OCI-LY3 (cell line): ENCODE data around the gene DEAF1.

Experiments used
- H2AFZ ChIP-seq: fragments of 200-600, 300-600 bp; shearing (Covaris generic); 2 replicates; pipeline ENCODE4 v1.6.0; 2014; ENCODE audit warnings: antibody characterized with exemption, low read depth, low read length
- H3K27ac ChIP-seq: fragments of 200-600, 300-600 bp; sonication (generic); 2 replicates; pipeline ENCODE4 v1.5.1; 2014; ENCODE audit warnings: mild to moderate bottlenecking, low read length, moderate library complexity, mixed read lengths
- H3K27me3 ChIP-seq: fragments of 200-600, 300-600 bp; sonication (generic); 2 replicates; pipeline ENCODE4 v1.6.1; 2014; ENCODE audit warnings: low read depth, low read length, mixed read lengths
- H3K36me3 ChIP-seq: fragments of 200-600, 300-600 bp; sonication (generic); replicated peaks from 2 replicates; pipeline ENCODE3; 2014; ENCODE audit warnings: low read depth, low read length, mixed read lengths
- H3K4me1 ChIP-seq: fragments of 300-600, 200-600 bp; sonication (generic); 2 replicates; pipeline ENCODE4 v1.6.1; 2014; ENCODE audit warnings: low read length, mixed read lengths
- H3K4me2 ChIP-seq: fragments of 200-600, 300-600 bp; sonication (generic); 2 replicates; pipeline ENCODE4 v1.6.1; 2014; ENCODE audit warnings: low read length, mixed read lengths
- H3K4me3 ChIP-seq: fragments of 300-600, 200-600 bp; sonication (generic); 2 replicates; pipeline ENCODE4 v1.5.1; 2014; ENCODE audit warnings: antibody characterized with exemption, mild to moderate bottlenecking, low read length, moderate library complexity
- H3K79me2 ChIP-seq: fragments of 300-600, 200-600 bp; shearing (Covaris generic); 2 replicates; pipeline ENCODE4 v1.6.1; 2014; ENCODE audit warnings: mild to moderate bottlenecking, low read length, mixed read lengths
- H3K9ac ChIP-seq: fragments of 300-600, 200-600 bp; shearing (Covaris generic); 2 replicates; pipeline ENCODE4 v1.6.0; 2014; ENCODE audit warnings: mild to moderate bottlenecking, low read length, moderate library complexity
- H3K9me3 ChIP-seq: fragments of 200-600, 300-600 bp; shearing (Covaris generic); 2 replicates; pipeline ENCODE4 v1.6.1; 2014; ENCODE audit warnings: low read length, mixed read lengths; ENCODE audit not compliant: insufficient read depth
- H4K20me1 ChIP-seq: fragments of 200-600, 300-600 bp; sonication (generic); 2 replicates; pipeline ENCODE4 v1.6.1; 2016; ENCODE audit warnings: low read length, mixed read lengths; ENCODE audit not compliant: insufficient read depth
- CTCF ChIP-seq: fragments of 200-600, 300-600 bp; sonication (generic); IDR thresholded peaks from 2 replicates; pipeline ENCODE4 v1.5.1; 2014; ENCODE audit warnings: antibody characterized with exemption, low read length, low read depth
- EZH2phosphoT487 ChIP-seq: fragments of 200-600 bp; shearing (Covaris generic); IDR thresholded peaks from 2 replicates; pipeline ENCODE4 v1.6.1; 2018; ENCODE audit warnings: antibody characterized with exemption, mixed run types, low read depth

Gene DEAF1

DNA sequence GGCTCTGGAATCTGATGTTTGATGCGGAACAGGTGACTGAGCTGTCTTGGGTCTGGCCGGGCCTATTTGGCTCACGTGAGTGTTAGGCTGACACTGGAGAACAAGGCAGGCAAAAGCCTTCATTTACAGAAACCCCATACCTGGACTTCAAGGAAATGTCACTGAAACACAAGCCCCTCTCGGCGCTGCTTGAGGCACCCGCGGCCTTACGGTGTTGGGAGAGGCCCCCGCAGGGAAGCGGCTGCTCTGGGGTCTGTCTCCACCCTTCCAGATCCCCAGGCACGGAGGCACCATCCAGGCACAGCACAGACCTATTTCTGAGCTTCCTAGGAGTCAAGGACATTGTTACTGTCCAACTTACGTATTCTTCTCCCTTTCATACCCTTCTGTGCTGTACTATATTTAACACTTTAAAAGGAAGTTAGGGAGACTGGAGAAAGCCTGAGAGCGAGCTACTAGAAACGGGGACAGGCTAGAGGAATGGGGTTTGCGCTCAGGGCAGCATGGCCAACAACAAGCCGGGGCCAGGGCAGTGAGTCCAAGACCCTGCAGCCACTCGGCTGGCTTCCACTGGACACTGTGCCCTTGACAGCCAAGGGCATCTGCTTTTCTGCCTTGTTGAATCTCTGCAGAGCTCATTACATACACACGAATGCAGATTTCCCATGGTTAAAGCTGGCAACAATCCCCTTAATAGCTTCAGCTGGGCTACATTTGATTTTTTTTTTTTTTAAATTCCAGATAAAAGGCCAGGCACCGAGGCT, 34.2 kb downstream of the DEAF1 start:
- Histone ChIP-seq H2AFZ (no peak overlapping the region), H3K4me1 (no peaks in the 10 kb centered on the region), H3K36me3 (peaks cover 5% of the 10 kb centered on the region), H3K4me2 (no peak overlapping the region), H3K9ac (no peak overlapping the region), H3K79me2 (no peaks in the 10 kb centered on the region; the same call in 1 of the 2 replicates), H3K27me3 (no peaks in the 10 kb centered on the region), H3K4me3 (no peak overlapping the region), H3K27ac (no peak overlapping the region), H3K9me3 (no peaks in the 10 kb centered on the region), H4K20me1 (no peaks in the 10 kb centered on the region; the same call in 1 of the 2 replicates)
- no peak for TF ChIP-seq CTCF
- no peak for TF ChIP-seq EZH2phosphoT487

DNA sequence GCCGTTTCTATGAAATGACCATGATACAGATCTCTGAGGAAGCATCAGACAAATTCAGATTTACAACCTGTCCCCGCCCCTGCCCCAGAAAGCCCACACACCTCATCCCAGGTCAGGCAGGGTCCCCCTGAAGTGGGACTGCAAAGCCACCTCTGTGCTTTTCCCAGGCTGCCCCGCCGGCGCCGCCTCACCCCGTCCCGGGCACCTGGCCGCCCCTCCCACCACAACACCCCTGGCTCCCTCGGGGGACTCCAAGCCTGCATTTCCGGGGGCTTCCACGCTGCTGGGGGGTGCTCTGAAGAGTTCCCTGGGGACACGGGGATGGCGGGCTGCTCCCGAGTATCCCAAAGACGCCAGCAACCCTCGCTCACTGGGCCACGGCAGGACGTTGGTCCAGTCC, 34.7 kb downstream of the DEAF1 start:
- Histone ChIP-seq H3K4me2 (no peak overlapping the region), H3K36me3 (peaks cover 7% of the 10 kb centered on the region), H4K20me1 (no peaks in the 10 kb centered on the region; the same call in 1 of the 2 replicates)

DNA sequence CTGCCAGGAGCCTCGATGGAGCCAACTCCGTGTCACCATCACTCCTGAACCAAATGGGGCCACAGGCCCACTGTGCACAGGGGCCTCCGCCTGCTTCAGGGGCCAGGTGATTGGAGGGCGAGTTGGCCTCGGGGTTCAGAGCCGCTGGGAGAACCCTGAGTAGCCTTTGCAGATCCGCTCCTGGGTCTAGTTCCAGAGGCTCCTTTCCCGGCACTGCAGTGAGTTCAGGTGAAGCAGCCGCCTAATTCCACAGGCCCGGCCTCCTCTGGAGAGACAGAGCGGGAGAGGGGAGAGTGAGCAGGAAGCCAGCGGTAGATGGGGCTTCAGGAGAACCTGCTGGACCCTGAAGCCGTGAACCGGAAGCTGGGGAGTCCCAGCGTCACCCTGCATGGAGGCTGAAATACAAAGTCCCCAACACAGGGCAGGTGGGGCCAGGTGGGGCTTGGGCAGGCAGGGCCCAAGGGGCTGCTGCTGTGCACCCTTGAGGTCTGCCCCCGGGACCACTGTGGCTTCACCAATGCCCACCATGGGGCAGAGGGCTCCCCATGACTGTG, 35.4 kb downstream of the DEAF1 start:
- H3K27ac ChIP-seq, result no peak overlapping the region

More for the DNA sequence above, 34.7 kb downstream of the DEAF1 start:
- Histone ChIP-seq H3K27ac (no peak overlapping the region), H3K9ac (no peak overlapping the region), H2AFZ (no peak overlapping the region), H3K79me2 (no peaks in the 10 kb centered on the region; the same call in 1 of the 2 replicates), H3K4me1 (no peaks in the 10 kb centered on the region), H3K4me3 (no peak overlapping the region), H3K27me3 (no peaks in the 10 kb centered on the region), H3K9me3 (no peaks in the 10 kb centered on the region)
- TF ChIP-seq CTCF, result no peak
- TF ChIP-seq EZH2phosphoT487, result no peak

More for the DNA sequence above, 35.4 kb downstream of the DEAF1 start:
- H3K4me2 ChIP-seq, result no peak overlapping the region
- H3K27me3 ChIP-seq, result no peaks in the 10 kb centered on the region
- H3K9me3 ChIP-seq, result no peaks in the 10 kb centered on the region
- H3K4me3 ChIP-seq, result no peak overlapping the region
- H3K36me3 ChIP-seq, result peaks cover 11% of the 10 kb centered on the region
- no peaks in the 10 kb centered on the region; the same call in 1 of the 2 replicates for H4K20me1 ChIP-seq
- no peak overlapping the region for H3K9ac ChIP-seq
- H2AFZ ChIP-seq, result no peak overlapping the region
- H3K79me2 ChIP-seq, result no peaks in the 10 kb centered on the region; the same call in 1 of the 2 replicates
- H3K4me1 ChIP-seq, result no peaks in the 10 kb centered on the region
- TF ChIP-seq EZH2phosphoT487 (no peak), CTCF (no peak)
